ENCODE results near the gene MDC1.
"Not testable (repeated sequence)": the region's sequence is repeated elsewhere in the genome, so short reads cannot be mapped to it uniquely, and the experiment has no call there.

The MDC1 gene, protein sequence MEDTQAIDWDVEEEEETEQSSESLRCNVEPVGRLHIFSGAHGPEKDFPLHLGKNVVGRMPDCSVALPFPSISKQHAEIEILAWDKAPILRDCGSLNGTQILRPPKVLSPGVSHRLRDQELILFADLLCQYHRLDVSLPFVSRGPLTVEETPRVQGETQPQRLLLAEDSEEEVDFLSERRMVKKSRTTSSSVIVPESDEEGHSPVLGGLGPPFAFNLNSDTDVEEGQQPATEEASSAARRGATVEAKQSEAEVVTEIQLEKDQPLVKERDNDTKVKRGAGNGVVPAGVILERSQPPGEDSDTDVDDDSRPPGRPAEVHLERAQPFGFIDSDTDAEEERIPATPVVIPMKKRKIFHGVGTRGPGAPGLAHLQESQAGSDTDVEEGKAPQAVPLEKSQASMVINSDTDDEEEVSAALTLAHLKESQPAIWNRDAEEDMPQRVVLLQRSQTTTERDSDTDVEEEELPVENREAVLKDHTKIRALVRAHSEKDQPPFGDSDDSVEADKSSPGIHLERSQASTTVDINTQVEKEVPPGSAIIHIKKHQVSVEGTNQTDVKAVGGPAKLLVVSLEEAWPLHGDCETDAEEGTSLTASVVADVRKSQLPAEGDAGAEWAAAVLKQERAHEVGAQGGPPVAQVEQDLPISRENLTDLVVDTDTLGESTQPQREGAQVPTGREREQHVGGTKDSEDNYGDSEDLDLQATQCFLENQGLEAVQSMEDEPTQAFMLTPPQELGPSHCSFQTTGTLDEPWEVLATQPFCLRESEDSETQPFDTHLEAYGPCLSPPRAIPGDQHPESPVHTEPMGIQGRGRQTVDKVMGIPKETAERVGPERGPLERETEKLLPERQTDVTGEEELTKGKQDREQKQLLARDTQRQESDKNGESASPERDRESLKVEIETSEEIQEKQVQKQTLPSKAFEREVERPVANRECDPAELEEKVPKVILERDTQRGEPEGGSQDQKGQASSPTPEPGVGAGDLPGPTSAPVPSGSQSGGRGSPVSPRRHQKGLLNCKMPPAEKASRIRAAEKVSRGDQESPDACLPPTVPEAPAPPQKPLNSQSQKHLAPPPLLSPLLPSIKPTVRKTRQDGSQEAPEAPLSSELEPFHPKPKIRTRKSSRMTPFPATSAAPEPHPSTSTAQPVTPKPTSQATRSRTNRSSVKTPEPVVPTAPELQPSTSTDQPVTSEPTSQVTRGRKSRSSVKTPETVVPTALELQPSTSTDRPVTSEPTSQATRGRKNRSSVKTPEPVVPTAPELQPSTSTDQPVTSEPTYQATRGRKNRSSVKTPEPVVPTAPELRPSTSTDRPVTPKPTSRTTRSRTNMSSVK (N-terminal part only)

GRCh38 chr6:30717129-30717844, at the start of gene MDC1:
Gene MDC1 (minus strand): TSS chr6:30717281. CDS start chr6:30715175, 2,106 bp downstream.
- DNase-seq, result peak; percentile 100

- no peak for DNase-seq
These were observed 49.5 kb upstream of the MDC1 start for GRCh38 chr6:30766461-30767157.

DNA sequence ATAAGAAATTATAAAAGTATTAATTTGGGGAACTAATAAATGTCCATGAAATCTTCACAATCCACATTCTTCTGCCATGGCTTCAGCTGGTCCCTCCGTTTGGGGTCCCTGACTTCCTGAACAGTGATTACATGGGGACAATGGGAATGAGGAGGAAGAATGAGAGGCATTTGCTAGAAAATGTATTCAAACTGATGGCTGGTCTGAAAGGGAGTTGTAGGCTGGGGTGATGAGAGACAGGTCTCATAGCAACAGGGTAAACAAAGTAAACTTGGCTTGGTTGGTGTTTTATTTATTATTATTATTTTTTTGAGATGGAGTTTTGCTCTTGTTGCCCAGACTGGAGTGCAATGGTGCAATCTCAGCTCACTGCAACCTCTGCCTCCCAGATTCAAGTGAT, 48.4 kb upstream of the MDC1 start:
- DNase-seq, result not testable (repeated sequence)

GRCh38 chr6:30764490-30765043, 47.5 kb upstream of the MDC1 start:
- DNase-seq, result not testable (repeated sequence)

GRCh38 chr6:30763618-30764489, 46.8 kb upstream of the MDC1 start:
- DNase-seq, result no peak

- no peak for DNase-seq
These were observed 46.1 kb upstream of the MDC1 start for GRCh38 chr6:30763155-30763617.

GRCh38 chr6:30761791-30762429, 44.8 kb upstream of the MDC1 start:
- no peak for DNase-seq

DNA sequence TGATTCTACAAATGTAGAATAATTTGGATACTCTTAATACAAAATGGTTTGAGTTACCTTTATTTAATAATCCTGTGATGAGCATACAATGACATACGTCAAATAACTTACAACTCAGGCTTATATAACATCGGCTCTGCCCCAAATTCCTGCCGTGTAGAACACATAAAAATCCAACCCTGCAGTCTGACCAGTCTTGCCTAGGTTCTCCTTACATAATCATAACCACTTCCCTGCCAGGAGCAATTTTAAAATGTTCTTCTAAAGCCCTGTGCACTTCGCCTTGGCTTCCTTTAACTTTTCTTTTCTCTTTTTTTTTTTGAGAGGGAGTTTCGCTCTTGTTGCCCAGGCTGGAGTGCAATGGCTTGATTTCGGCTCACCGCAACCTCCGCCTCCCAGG, 43.5 kb upstream of the MDC1 start:
- no peak for DNase-seq

GRCh38 chr6:30759575-30760239, 42.6 kb upstream of the MDC1 start:
- DNase-seq, result no peak

DNA sequence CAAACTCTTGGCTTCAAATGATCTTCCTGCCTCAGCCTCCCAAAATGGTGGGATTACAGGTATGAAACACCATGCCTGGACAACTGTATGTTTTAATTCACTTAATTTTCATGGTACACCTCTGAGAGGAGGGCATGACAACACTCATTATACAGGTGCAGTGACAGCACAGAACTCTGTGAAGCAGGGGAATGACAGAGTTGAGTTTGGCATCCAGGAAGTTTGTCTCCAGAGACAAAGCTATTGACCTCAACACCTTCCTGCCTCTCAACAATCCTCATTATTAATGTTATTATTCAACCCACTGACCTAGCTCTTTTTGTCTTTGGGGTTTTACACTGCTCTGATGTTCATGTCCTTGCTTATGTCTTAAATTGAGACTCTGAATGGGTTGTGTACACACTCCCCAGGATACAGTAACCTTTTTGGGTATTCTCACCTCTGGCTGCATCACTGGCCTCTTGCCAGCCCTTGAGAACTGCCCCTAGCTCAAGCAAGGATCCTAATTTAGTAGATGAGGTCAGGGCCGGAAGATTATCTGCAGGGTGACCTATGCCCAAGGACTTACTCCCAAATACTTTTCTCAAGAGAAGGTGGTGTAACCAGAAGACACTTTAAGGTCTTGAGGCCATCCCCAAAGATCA, 40.3 kb upstream of the MDC1 start:
- no peak for DNase-seq

DNA sequence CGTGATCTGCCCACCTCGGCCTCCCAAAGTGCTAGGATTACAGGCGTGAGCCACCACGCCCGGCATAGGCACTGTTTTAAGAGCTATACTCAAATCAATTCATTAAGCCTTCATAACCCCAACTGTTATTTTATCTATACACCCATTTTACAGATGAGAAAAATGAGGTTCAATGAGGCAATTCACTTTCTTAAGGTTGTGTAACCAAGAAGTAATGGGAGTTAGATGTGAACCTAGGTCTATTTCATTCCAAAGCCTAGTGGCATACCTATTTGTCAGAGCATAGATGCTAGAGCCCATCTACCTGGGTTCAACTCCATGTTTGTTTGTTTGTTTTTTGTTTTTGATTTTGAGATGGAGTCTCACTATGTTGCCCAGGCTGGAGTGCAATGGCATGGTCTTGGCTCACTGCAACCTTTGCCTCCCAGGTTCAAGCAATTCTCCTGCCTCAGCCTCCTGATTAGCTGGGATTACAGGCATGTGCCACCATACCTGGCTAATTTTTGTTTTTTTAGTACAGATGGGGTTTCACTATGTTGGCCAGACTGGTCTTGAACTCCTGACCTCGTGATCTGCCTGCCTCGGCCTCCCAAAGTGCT, 39.4 kb upstream of the MDC1 start:
- not testable (repeated sequence) for DNase-seq

GRCh38 chr6:30754631-30755030, 37.5 kb upstream of the MDC1 start:
- no peak for DNase-seq

DNA sequence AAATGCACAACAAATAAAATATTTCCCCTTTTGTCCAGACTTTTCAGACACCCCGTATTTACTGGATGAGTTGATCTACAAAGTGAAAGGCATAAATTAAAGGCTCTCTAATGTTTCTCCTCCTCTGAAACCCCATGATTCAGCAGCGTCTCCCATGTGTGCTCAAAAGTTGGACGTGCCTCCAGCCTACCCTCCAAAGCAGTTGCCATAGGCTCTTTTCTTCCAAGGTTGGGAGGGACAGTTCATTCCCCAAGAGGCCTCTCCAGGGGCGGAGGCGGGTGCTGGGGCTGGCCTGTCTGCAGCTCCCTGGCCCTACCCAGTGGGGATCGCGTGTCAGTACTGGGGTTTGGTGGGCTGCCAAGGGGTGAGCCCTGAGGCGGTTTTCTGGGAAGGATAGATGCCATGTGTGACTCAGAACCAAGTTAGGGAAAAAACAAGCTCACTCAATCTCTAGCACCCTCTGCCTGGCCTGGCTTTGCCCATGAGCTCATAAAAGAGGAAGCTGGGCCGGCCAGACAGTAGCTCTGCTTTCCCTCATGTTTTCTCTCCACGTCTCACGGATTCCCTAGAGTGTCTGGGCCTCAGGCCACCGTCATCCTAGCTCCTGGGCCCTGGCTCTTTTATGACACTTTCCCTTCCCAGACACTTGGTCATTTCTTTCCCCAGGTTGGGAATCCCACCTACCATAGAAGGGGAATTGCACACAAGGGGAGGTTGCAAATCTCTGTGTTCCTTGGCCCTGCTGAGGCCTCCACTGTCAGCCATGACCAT, 35.3 kb upstream of the MDC1 start:
- DNase-seq, result no peak

DNA sequence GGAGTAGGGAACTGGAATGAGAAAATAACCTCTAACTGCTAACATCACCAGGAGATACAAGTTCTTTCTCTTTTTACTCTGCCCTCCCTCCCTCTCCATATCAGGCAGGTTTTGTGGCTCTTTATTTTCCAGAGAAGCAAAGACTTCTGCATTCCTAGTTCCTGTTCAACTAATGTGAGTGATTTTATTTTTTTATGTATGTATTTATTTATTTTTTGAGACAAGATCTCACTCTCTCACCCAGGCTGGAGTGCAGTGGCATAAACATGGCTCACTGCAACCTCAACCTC, 33.2 kb upstream of the MDC1 start:
- no peak for DNase-seq

- no peak for DNase-seq
These were observed 32.7 kb upstream of the MDC1 start for GRCh38 chr6:30749554-30750378.

DNA sequence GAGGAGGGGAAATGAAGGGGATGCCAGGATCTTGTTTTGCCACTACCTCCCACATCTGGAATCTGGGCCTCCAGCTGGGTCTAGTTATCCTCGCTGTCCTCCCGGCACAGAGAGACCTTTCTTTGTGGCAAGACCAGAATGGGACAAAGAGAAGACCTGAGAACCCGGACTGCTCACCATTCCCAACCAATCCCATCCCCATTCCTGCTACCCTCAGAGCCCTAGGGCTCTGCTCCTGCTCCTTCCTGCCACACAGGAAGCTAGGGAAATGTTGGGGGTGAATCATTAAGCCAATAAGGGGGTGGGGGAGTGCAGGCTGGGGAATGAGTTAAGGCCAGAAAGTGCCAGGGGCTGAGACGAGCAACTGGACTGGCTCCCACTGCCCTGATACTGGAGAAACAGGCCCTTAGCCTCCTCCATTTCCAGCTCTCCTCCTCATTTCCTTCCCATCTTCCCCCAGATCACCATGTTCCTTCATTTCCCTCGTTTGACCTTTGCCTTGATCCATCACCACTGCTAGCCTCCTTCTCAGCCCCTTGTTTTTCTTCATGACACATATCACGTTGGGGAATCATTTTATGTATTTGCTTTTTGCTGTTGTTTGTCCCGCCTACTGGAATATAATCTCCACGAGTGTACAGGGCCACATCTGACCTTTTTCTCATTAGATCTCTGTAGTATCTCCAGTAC, 31.9 kb upstream of the MDC1 start:
- no peak for DNase-seq

All from CD4-positive, alpha-beta T cell treated with Interleukin-21 for 1 hour (primary cell).